ENCODE results near the gene LRRC15.

- TF ChIP-seq CTCF (IDR thresholded peaks at IDR 0.05) = no peak
- TF ChIP-seq POLR2A (IDR thresholded peaks at IDR 0.05) = no peak
Observed at GRCh38 chr3:194350726-194351071, 18.8 kb downstream of the LRRC15 start.

Measured in thyroid gland (tissue), 4 donors.